HepG2 (cell line): ENCODE measurements around the gene TRPC4AP. TPM values are rescaled to one million over a fixed set of nuclear protein-coding genes. Genes with fewer than 3 reads are reported as not detected.

ENCODE experiments used
- ATAC-seq: fragments of 200-7000 bp; cut with Tn5 transposase; 3 replicates; pipeline ENCODE4 v1.9.1; 2020; ENCODE audit warnings: mild to moderate bottlenecking, moderate library complexity
- BruUV-seq: library from RNA; stranded (reverse); fragments of 400-500 nt; replicated peaks from 2 replicates; lab custom pipeline; 2021; lab: Mats Ljungman, UMichigan
- CTCF ChIA-PET: fragments of 300-600 bp; formaldehyde crosslinking; extraction: SDS; loops from one replicate; lab custom pipeline; 2021; ENCODE audit warnings: low total read pairs, inconsistent platforms, low intra/inter-chr PET ratio; lab: Yijun Ruan, JAX
- POLR2A ChIA-PET: fragments of 350-600 bp; sonication (Branson Sonifier 250); formaldehyde crosslinking; loops from one replicate; lab custom pipeline; 2020; ENCODE audit warnings: antibody characterized with exemption, inconsistent platforms; lab: Yijun Ruan, JAX
- DNase-seq: peaks from one replicate; pipeline ENCODE4 v3.0.0-alpha.2; 2015; ENCODE audit warnings: low spot score
- FAIRE-seq: peaks from 3 replicates; lab custom pipeline; 2011; peaks lifted over from hg19 to GRCh38; lab: Jason Lieb, UNC
- H2AFZ ChIP-seq: one replicate; pipeline ENCODE4 v1.6.1; 2011; ENCODE audit warnings: low read length, inconsistent platforms
- H3K27ac ChIP-seq: fragments of 300-600 bp; 3 replicates; pipeline ENCODE4 v1.8.0; 2011; ENCODE audit warnings: mixed run types, mild to moderate bottlenecking, mixed read lengths, low read length, inconsistent platforms; ENCODE audit not compliant: insufficient read depth; ENCODE audit errors: extremely low read length
- H3K27me3 ChIP-seq, 2 experiments: fragments of 200-600 bp in 1 of 2; 2 replicates in 1 of 2; 3 replicates in 1 of 2; pipeline versions ENCODE4 v1.6.0 to v1.8.0; 2011; ENCODE audit warnings: low read length in 2 of 2, mild to moderate bottlenecking in 2 of 2, moderate library complexity in 2 of 2, inconsistent platforms in 1 of 2; ENCODE audit not compliant: insufficient read depth in 2 of 2, control insufficient read depth in 1 of 2
- H3K36me3 ChIP-seq, 2 experiments: fragments of 200-600 bp in 1 of 2; replicated peaks in 1 of 2; 2 replicates in 1 of 2; 3 replicates in 1 of 2; pipeline versions ENCODE4 v1.5.1 to v1.8.0; 2011; ENCODE audit warnings: low read length in 2 of 2, inconsistent platforms in 1 of 2; ENCODE audit not compliant: insufficient read depth in 2 of 2, control insufficient read depth in 1 of 2
- H3K4me1 ChIP-seq: 2 replicates; pipeline ENCODE4 v1.5.1; 2012; ENCODE audit warnings: low read length, inconsistent platforms; ENCODE audit not compliant: insufficient read depth
- H3K4me2 ChIP-seq: 2 replicates; pipeline ENCODE4 v1.6.0; 2011; ENCODE audit warnings: low read depth, low read length, inconsistent platforms
- H3K4me3 ChIP-seq, 3 experiments: fragments of 200-600 bp in 1 of 3; sonication (generic), shearing (Covaris generic) in 1 of 3; replicated peaks in 1 of 3; 2 replicates each; pipeline ENCODE4 v1.5.1; 2011 to 2016; ENCODE audit warnings: low read length in 3 of 3, inconsistent platforms in 2 of 3, low read depth in 2 of 3, mild to moderate bottlenecking in 2 of 3, control low read depth in 1 of 3, mixed read lengths in 1 of 3; ENCODE audit not compliant: insufficient read depth in 1 of 3
- H3K79me2 ChIP-seq: one replicate; pipeline ENCODE4 v1.6.1; 2011; ENCODE audit warnings: low read length, inconsistent platforms; ENCODE audit not compliant: insufficient read depth
- H3K9ac ChIP-seq: 2 replicates; pipeline ENCODE4 v1.6.0; 2011; ENCODE audit warnings: mild to moderate bottlenecking, low read depth, low read length, inconsistent platforms; ENCODE audit not compliant: insufficient read depth
- H3K9me3 ChIP-seq: 2 replicates; pipeline ENCODE4 v1.5.1; 2012; ENCODE audit warnings: mild to moderate bottlenecking, low read length
- H4K20me1 ChIP-seq: 2 replicates; pipeline ENCODE4 v1.6.0; 2011; ENCODE audit warnings: inconsistent platforms, mild to moderate bottlenecking, low read length, moderate library complexity; ENCODE audit not compliant: insufficient read depth
- CCAR2 ChIP-seq: fragments of 200-400 bp; formaldehyde crosslinking; optimal IDR thresholded peaks from 2 replicates; pipeline ENCODE3; 2018; ENCODE audit warnings: low read depth, mild to moderate bottlenecking, low read length, moderate library complexity
- DPF2 ChIP-seq: sonication (generic); formaldehyde crosslinking; IDR thresholded peaks from 2 replicates; pipeline ENCODE4 v1.4.0; 2020; ENCODE audit warnings: mild to moderate bottlenecking, low read depth, missing genetic modification reagents, borderline replicate concordance
- GLI4 ChIP-seq: sonication (generic); formaldehyde crosslinking; IDR thresholded peaks from 2 replicates; pipeline ENCODE4 v1.5.1; 2020; ENCODE audit warnings: missing genetic modification reagents, mild to moderate bottlenecking, moderate library complexity, borderline replicate concordance
- HHEX ChIP-seq: IDR thresholded peaks from 2 replicates; pipeline ENCODE4 v1.6.1; 2016; ENCODE audit warnings: control low read depth
- IRF2 ChIP-seq: IDR thresholded peaks from 2 replicates; pipeline ENCODE4 v1.6.1; 2018; ENCODE audit warnings: missing genetic modification reagents, missing compliant biosample characterization
- NFIB ChIP-seq: sonication (generic); formaldehyde crosslinking; IDR thresholded peaks from 2 replicates; pipeline ENCODE4 v1.9.0; 2021; ENCODE audit warnings: missing genetic modification reagents, mild to moderate bottlenecking, borderline replicate concordance
- NRL ChIP-seq: sonication (generic); formaldehyde crosslinking; IDR thresholded peaks from 2 replicates; pipeline ENCODE4 v1.5.0; 2020; ENCODE audit warnings: missing genetic modification reagents, mild to moderate bottlenecking, moderate library complexity, borderline replicate concordance
- POLR2A ChIP-seq, 2 experiments: IDR thresholded peaks; 2 replicates each; pipeline ENCODE4 v1.6.1; 2011; ENCODE audit warnings: low read depth in 2 of 2, low read length in 2 of 2, mild to moderate bottlenecking in 1 of 2, moderate library complexity in 1 of 2; ENCODE audit not compliant: insufficient read depth in 1 of 2
- PRDM4 ChIP-seq: sonication (generic); formaldehyde crosslinking; IDR thresholded peaks from 2 replicates; pipeline ENCODE4 v1.9.0; 2021; ENCODE audit warnings: missing genetic modification reagents, borderline replicate concordance
- RBM22 ChIP-seq: fragments of 200-400 bp; formaldehyde crosslinking; optimal IDR thresholded peaks from 2 replicates; pipeline ENCODE3; 2017; ENCODE audit warnings: mild to moderate bottlenecking, low read length, moderate library complexity
- RELA ChIP-seq: sonication (generic); formaldehyde crosslinking; IDR thresholded peaks from 2 replicates; pipeline ENCODE4 v1.4.0; 2020; ENCODE audit warnings: missing genetic modification reagents
- RXRA ChIP-seq: sonication (generic); formaldehyde crosslinking; IDR thresholded peaks from 2 replicates; pipeline ENCODE4 v1.5.1; 2020; ENCODE audit warnings: missing genetic modification reagents
- TOE1 ChIP-seq: sonication (generic); formaldehyde crosslinking; IDR thresholded peaks from 2 replicates; pipeline ENCODE4 v1.4.0; 2020; ENCODE audit warnings: mild to moderate bottlenecking, missing genetic modification reagents
- ZEB1 ChIP-seq: IDR thresholded peaks from 2 replicates; pipeline ENCODE4 v1.6.1; 2012; ENCODE audit warnings: mild to moderate bottlenecking, low read depth, inconsistent platforms; ENCODE audit not compliant: insufficient replicate concordance
- ZIK1 ChIP-seq: sonication (generic); formaldehyde crosslinking; IDR thresholded peaks from 2 replicates; pipeline ENCODE4 v1.5.0; 2020; ENCODE audit warnings: mild to moderate bottlenecking, low read depth, missing genetic modification reagents, borderline replicate concordance
- ZNF567 ChIP-seq: sonication (generic); formaldehyde crosslinking; IDR thresholded peaks from 2 replicates; pipeline ENCODE4 v1.8.1; 2023; ENCODE audit warnings: mild to moderate bottlenecking, missing genetic modification reagents, borderline replicate concordance
- ZNF775 ChIP-seq: sonication (generic); formaldehyde crosslinking; IDR thresholded peaks from 2 replicates; pipeline ENCODE4 v1.4.0; 2020; ENCODE audit warnings: missing genetic modification reagents, mild to moderate bottlenecking, moderate library complexity, borderline replicate concordance
- ZNF816 ChIP-seq: sonication (generic); formaldehyde crosslinking; IDR thresholded peaks from 2 replicates; pipeline ENCODE4 v1.8.0; 2022; ENCODE audit warnings: missing genetic modification reagents, mild to moderate bottlenecking, borderline replicate concordance
- ZSCAN30 ChIP-seq: sonication (generic); formaldehyde crosslinking; IDR thresholded peaks from 2 replicates; pipeline ENCODE4 v1.5.0; 2020; ENCODE audit warnings: mild to moderate bottlenecking, missing genetic modification reagents
- WGBS: methylation state at CpG from one replicate; pipeline ENCODE4 v1.1.6; 2017; ENCODE audit warnings: low lambda C conversion rate; 5-methylcytosine and 5-hydroxymethylcytosine counted together
- in situ Hi-C: cut with HindIII; loops from 2 replicates; pipeline ENCODE4 v1.10.0; 2017; ENCODE audit warnings: low pct_unique_long_range_greater_than_20kb; ENCODE audit not compliant: extremely low pct_ligation_motif_present
- intact Hi-C: fragments of 100-400 bp; cut with micrococcal nuclease; formaldehyde crosslinking; loops from one replicate; pipeline ENCODE4 v1.10.0; 2022; ENCODE audit not compliant: unreplicated experiment
- polyA plus RNA-seq, 8 experiments: library from polyadenylated mRNA; depleted of rRNA in 3 of 8; stranded (reverse) in 7 of 8; unstranded in 1 of 8; fragments of >200 nt; fragmentation: Illumina TruSeq in 4 of 8; extraction: Trizol in 4 of 8; gene quantifications; 2 replicates each; pipeline versions ENCODE4 v1.2.1 to v1.2.3, GENCODE V29; 2011 to 2016; ENCODE audit warnings: low read depth in 4 of 8, missing spikeins in 1 of 8, mixed read lengths in 1 of 8; ENCODE audit not compliant: insufficient read depth in 1 of 8
- total RNA-seq, 5 experiments: library from RNA; depleted of rRNA; stranded (reverse); fragments of >200 nt; fragmentation: Illumina TruSeq; extraction: Trizol; gene quantifications; 2 replicates each; pipeline ENCODE4 v1.2.3, GENCODE V29; 2016; ENCODE audit warnings: low read depth in 1 of 5
- TF ChIP-seq, protein P1 (sequence below): IDR thresholded peaks from 2 replicates; pipeline ENCODE4 v1.6.1; 2016; ENCODE audit warnings: low read depth, control low read depth
- TF ChIP-seq, protein P2 (sequence below): IDR thresholded peaks from 2 replicates; pipeline ENCODE4 v1.6.1; 2016; ENCODE audit warnings: low read depth, borderline replicate concordance

The TRPC4AP gene
- total and polyA plus RNA-seq, 2 of the 13 experiments (the other 11 are each of a cell fraction or from before 2014, with no cell fraction given): 136 to 137 TPM

DNA sequence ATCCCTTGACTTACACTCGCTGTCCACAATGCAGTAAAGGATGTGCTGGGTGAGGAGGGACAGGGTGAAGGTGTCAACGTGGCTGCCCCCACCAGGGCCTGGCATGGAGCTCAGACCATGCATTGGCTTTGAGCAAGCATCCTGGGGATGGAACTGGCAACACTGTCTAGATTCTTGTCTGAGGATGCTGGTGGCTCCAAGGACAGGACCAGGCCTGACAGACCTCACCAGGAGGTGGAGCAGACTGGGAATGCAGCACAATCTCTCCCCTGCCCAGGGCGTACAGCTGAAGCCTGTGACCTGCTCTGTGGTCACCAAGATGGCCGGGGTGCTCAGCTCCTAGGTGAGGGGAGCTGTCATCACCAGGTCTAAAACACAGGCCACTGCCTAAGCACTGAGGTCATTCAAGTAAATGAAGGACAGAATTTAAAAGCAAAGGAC is 86.1 kb downstream of the TRPC4AP start:
- peak; percentile 37 for FAIRE-seq
- POLR2A ChIA-PET: no interaction called here
- no peak overlapping the region for H2AFZ ChIP-seq
- CTCF ChIA-PET: no interaction called here
- H3K36me3 ChIP-seq: peaks cover 85 to 98% of the 10 kb centered on the region in 2 experiments
- no peaks in the 10 kb centered on the region for H3K27me3 ChIP-seq
- intact Hi-C loops: no loop called here
- no peak overlapping the region for H3K4me2 ChIP-seq
- H3K27ac ChIP-seq: no peak overlapping the region
- in situ Hi-C loops: no loop called here
- no peak for DNase-seq
- H4K20me1 ChIP-seq: no peaks in the 10 kb centered on the region; the same call in 1 of the 2 replicates
- H3K4me1 ChIP-seq: peaks cover 11% of the 10 kb centered on the region
- 89% methylated on average over 4 of the region's 4 CpGs for WGBS
- no peak overlapping the region for H3K4me3 ChIP-seq
- H3K9me3 ChIP-seq: no peaks in the 10 kb centered on the region
- no peaks in the 10 kb centered on the region for H3K79me2 ChIP-seq
- TF ChIP-seq NRL (peak; percentile 42; the same call in 1 of the 2 replicates), CCAR2 (no peak), RXRA (CRISPR knock-in tag) (no peak), ZIK1 (no peak), IRF2 (no peak), ZSCAN30 (CRISPR knock-in tag) (no peak), POLR2A (IDR thresholded peaks at IDR 0.05; ENCODE audit: insufficient read depth in 1 of 2, low read depth in 2 of 2, low read length in 2 of 2) (peak in 1 of 2 experiments; percentile 28; a peak in 1 of 4 replicates), DPF2 (CRISPR knock-in tag) (no peak), PRDM4 (no peak), ZNF567 (CRISPR knock-in tag) (no peak), ZNF816 (CRISPR knock-in tag) (no peak), ZNF775 (no peak), GLI4 (CRISPR knock-in tag) (no peak), HHEX (CRISPR knock-in tag) (no peak), TOE1 (CRISPR knock-in tag) (no peak), RELA (CRISPR knock-in tag) (no peak), RBM22 (peak; percentile 91), NFIB (CRISPR knock-in tag) (no peak), ZEB1 (no peak)
- TF ChIP-seq, protein P1, sequence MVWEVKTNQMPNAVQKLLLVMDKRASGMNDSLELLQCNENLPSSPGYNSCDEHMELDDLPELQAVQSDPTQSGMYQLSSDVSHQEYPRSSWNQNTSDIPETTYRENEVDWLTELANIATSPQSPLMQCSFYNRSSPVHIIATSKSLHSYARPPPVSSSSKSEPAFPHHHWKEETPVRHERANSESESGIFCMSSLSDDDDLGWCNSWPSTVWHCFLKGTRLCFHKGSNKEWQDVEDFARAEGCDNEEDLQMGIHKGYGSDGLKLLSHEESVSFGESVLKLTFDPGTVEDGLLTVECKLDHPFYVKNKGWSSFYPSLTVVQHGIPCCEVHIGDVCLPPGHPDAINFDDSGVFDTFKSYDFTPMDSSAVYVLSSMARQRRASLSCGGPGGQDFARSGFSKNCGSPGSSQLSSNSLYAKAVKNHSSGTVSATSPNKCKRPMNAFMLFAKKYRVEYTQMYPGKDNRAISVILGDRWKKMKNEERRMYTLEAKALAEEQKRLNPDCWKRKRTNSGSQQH (CRISPR knock-in tag): no peak
- TF ChIP-seq, protein P2, sequence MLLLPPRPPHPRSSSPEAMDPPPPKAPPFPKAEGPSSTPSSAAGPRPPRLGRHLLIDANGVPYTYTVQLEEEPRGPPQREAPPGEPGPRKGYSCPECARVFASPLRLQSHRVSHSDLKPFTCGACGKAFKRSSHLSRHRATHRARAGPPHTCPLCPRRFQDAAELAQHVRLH (CRISPR knock-in tag): no peak
- BruUV-seq: TSS peak; percentile 25
- no peak overlapping the region for H3K9ac ChIP-seq
- ATAC-seq: no peak
